HepG2 (cell line): ENCODE data around the gene GSTP1.

Experiments used
- E2F1 ChIP-seq: sonication (generic); formaldehyde crosslinking; IDR thresholded peaks from 2 replicates; pipeline ENCODE4 v1.5.0; 2020; ENCODE audit warnings: missing genetic modification reagents
- HDAC6 ChIP-seq: fragments of 200-600 bp; sonication (generic); IDR thresholded peaks from 2 replicates; pipeline ENCODE4 v1.7.0; 2017; ENCODE audit warnings: mild to moderate bottlenecking, antibody characterized with exemption, low read length, low read depth
- MEF2D ChIP-seq: sonication (generic); formaldehyde crosslinking; IDR thresholded peaks from 2 replicates; pipeline ENCODE4 v1.5.1; 2020; ENCODE audit warnings: mild to moderate bottlenecking, missing genetic modification reagents
- NAIF1 ChIP-seq: sonication (generic); formaldehyde crosslinking; IDR thresholded peaks from 2 replicates; pipeline ENCODE4 v1.5.0; 2020; ENCODE audit warnings: mild to moderate bottlenecking, missing genetic modification reagents, borderline replicate concordance
- NBN ChIP-seq: fragments of 450-650 bp; conservative IDR thresholded peaks from 2 replicates; pipeline ENCODE4 v1.6.1; 2017
- PHF21A ChIP-seq: sonication (generic); formaldehyde crosslinking; IDR thresholded peaks from 2 replicates; pipeline ENCODE4 v1.5.0; 2020; ENCODE audit warnings: mild to moderate bottlenecking, missing genetic modification reagents
- POLR2A ChIP-seq, 2 experiments: IDR thresholded peaks; 2 replicates each; pipeline ENCODE4 v1.6.1; 2011; ENCODE audit warnings: low read depth in 2 of 2, low read length in 2 of 2, mild to moderate bottlenecking in 1 of 2, moderate library complexity in 1 of 2; ENCODE audit not compliant: insufficient read depth in 1 of 2
- RXRA ChIP-seq: sonication (generic); formaldehyde crosslinking; IDR thresholded peaks from 2 replicates; pipeline ENCODE4 v1.5.1; 2020; ENCODE audit warnings: missing genetic modification reagents
- SIN3A ChIP-seq: IDR thresholded peaks from 2 replicates; pipeline ENCODE4 v1.6.1; 2011; ENCODE audit warnings: low read depth, mild to moderate bottlenecking, control low read depth, low read length, borderline replicate concordance
- U2AF1 ChIP-seq: fragments of 200-400 bp; formaldehyde crosslinking; optimal IDR thresholded peaks from 2 replicates; pipeline ENCODE3; 2017; ENCODE audit warnings: mild to moderate bottlenecking, low read depth, low read length
- YY1 ChIP-seq: IDR thresholded peaks from 2 replicates; pipeline ENCODE4 v1.6.1; 2011; ENCODE audit warnings: low read length, low read depth, moderate library complexity, mild to moderate bottlenecking; ENCODE audit not compliant: insufficient read depth, insufficient replicate concordance
- ZNF280D ChIP-seq: sonication (generic); formaldehyde crosslinking; IDR thresholded peaks from 2 replicates; pipeline ENCODE4 v1.5.1; 2020; ENCODE audit warnings: mild to moderate bottlenecking, missing genetic modification reagents
- ZNF331 ChIP-seq: sonication (generic); formaldehyde crosslinking; IDR thresholded peaks from 2 replicates; pipeline ENCODE4 v1.4.0; 2020; ENCODE audit warnings: missing genetic modification reagents
- TF ChIP-seq, protein P1 (sequence below): sonication (generic); formaldehyde crosslinking; IDR thresholded peaks from 2 replicates; pipeline ENCODE4 v1.5.0; 2020; ENCODE audit warnings: mild to moderate bottlenecking, missing genetic modification reagents, moderate library complexity

DNA sequence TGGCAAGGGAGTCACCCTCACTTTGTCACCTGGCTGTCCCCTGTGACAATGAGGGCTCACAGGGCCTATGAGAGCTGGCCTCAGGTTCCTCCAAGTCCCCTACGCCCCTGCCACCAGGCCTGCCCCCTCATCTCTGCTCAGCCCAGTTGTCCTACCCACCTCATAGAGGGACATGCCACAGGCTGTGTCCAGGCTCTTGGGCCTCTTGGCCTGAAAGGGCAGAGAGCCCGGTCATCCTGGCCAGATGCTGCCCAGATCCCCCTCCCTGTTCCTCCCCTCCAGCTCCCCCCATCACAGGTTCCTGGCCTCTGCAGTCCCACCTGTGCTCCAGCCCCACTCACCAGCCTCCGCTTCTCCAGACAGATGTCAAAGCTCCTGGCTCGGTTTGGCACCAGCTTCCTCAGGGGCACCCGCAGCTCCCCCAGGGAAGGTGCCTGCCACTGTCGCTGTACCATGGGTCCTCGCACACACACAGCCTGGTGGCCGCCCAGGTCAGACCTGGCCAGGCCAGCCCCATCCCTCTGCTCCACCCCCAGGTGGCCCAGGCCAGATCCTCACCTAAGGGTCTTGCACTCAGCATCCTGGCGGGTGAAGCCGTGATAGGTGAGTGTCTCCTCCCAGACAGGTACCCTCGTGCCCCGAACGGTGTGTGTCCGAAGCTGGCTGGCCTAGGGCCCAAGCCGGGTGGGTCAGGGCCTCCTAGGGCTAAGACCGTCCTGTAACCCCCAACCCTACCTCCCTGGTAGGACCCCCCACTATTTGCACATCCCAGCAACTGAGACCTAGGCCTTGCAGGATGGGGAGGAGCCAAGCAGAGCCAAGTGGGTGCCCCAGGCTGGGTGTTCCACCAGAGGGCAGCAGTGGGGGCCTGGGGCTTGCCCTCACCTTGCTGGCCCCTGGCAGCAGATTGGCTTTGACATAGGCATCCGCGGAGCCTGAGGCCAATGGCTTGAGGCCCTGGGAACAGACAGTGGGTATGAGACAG lies 31.4 kb downstream of the GSTP1 start:
- TF ChIP-seq SIN3A (no peak), YY1 (no peak), U2AF1 (no peak), NBN (no peak), ZNF331 (no peak), NAIF1 (no peak), PHF21A (CRISPR knock-in tag) (no peak), ZNF280D (CRISPR knock-in tag) (no peak), MEF2D (CRISPR knock-in tag) (no peak), E2F1 (CRISPR knock-in tag) (no peak), POLR2A (IDR thresholded peaks at IDR 0.05; ENCODE audit: insufficient read depth in 1 of 2, low read depth in 2 of 2, low read length in 2 of 2) (no peak), RXRA (CRISPR knock-in tag) (no peak), HDAC6 (no peak)
- TF ChIP-seq, protein P1, sequence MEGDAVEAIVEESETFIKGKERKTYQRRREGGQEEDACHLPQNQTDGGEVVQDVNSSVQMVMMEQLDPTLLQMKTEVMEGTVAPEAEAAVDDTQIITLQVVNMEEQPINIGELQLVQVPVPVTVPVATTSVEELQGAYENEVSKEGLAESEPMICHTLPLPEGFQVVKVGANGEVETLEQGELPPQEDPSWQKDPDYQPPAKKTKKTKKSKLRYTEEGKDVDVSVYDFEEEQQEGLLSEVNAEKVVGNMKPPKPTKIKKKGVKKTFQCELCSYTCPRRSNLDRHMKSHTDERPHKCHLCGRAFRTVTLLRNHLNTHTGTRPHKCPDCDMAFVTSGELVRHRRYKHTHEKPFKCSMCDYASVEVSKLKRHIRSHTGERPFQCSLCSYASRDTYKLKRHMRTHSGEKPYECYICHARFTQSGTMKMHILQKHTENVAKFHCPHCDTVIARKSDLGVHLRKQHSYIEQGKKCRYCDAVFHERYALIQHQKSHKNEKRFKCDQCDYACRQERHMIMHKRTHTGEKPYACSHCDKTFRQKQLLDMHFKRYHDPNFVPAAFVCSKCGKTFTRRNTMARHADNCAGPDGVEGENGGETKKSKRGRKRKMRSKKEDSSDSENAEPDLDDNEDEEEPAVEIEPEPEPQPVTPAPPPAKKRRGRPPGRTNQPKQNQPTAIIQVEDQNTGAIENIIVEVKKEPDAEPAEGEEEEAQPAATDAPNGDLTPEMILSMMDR (CRISPR knock-in tag): peak; percentile 72
